HG03064 (cell line): ENCODE measurements around the gene BAG5.

ENCODE experiments used
- ATAC-seq: cut with Tn5 transposase; IDR thresholded peaks from one replicate; pipeline ENCODE4 v1.9.1; 2021; ENCODE audit warnings: low read depth; ENCODE audit not compliant: unreplicated experiment

Gene BAG5

GRCh38 chr14:103547455-103547940, 15.0 kb downstream of the BAG5 start:
- ATAC-seq, result no peak

- no peak for ATAC-seq
Observed at GRCh38 chr14:103546652-103547454, 15.6 kb downstream of the BAG5 start.

GRCh38 chr14:103545915-103546651, 16.4 kb downstream of the BAG5 start:
- ATAC-seq, result no peak

- ATAC-seq, result no peak
Observed at GRCh38 chr14:103545219-103545914, 17.1 kb downstream of the BAG5 start.

- no peak for ATAC-seq
Observed at GRCh38 chr14:103544388-103545218, 17.9 kb downstream of the BAG5 start.

- ATAC-seq, result no peak
Observed at GRCh38 chr14:103543721-103544387, 18.6 kb downstream of the BAG5 start.

- ATAC-seq, result no peak
Observed at GRCh38 chr14:103543140-103543539, 19.3 kb downstream of the BAG5 start.

GRCh38 chr14:103542605-103543088, 19.8 kb downstream of the BAG5 start:
- no peak for ATAC-seq

GRCh38 chr14:103541709-103542604, 20.5 kb downstream of the BAG5 start:
- ATAC-seq, result no peak

GRCh38 chr14:103540821-103541708, 21.4 kb downstream of the BAG5 start:
- ATAC-seq, result no peak

- ATAC-seq, result no peak
Observed at GRCh38 chr14:103539056-103539825, 23.2 kb downstream of the BAG5 start.

GRCh38 chr14:103538291-103539055, 24.0 kb downstream of the BAG5 start:
- no peak for ATAC-seq

- ATAC-seq, result no peak
Observed at GRCh38 chr14:103537175-103537990, 25.1 kb downstream of the BAG5 start.

- ATAC-seq, result no peak
Observed at GRCh38 chr14:103536693-103537092, 25.8 kb downstream of the BAG5 start.

- no peak for ATAC-seq
Observed at GRCh38 chr14:103535891-103536565, 26.4 kb downstream of the BAG5 start.
